Fibroblast of lung (primary cell): ENCODE measurements around the gene GGACT.

Experiments used
- CTCF ChIP-seq, 2 donors: IDR thresholded peaks in 1 of 2; conservative IDR thresholded peaks in 1 of 2; 1 replicate in 1 of 2; 2 replicates in 1 of 2; pipeline ENCODE4 v1.5.1; 2011 to 2012; ENCODE audit warnings: low read length in 2 of 2, control low read depth in 1 of 2, inconsistent platforms in 1 of 2, low read depth in 1 of 2, mild to moderate bottlenecking in 1 of 2
- EZH2 ChIP-seq: IDR thresholded peaks from 2 replicates; pipeline ENCODE4 v1.5.1; 2012; ENCODE audit warnings: low read length, control low read depth, mild to moderate bottlenecking; ENCODE audit errors: missing control alignments

GRCh38 chr13:100545684-100546061 is 42.9 kb downstream of the GGACT start:
- no peak for TF ChIP-seq CTCF (conservative IDR thresholded peaks at IDR 0.05 in 1 of 2, IDR thresholded peaks at IDR 0.05 in 1 of 2; ENCODE audit: low read depth in 1 of 2, low read length in 2 of 2)
- no peak for TF ChIP-seq EZH2
